ENCODE data around the gene ANKRD16. TPM values are rescaled to one million over a fixed set of nuclear protein-coding genes. Genes with fewer than 3 reads are reported as not detected.

The ANKRD16 gene
- total RNA-seq (2014; rRNA removed; shearing (Covaris generic)) (16.1 and 20.2 TPM in 2 replicates), polyA plus RNA-seq (2016; fragmentation: Nextera tagmentation; extraction: Ambion mirVana) (6.4 and 7.5 TPM in 2 replicates)
- long read RNA-seq, result 0 reads

- peak within 1 kb of the TSS; percentile 90 for H3K4me3 ChIP-seq
- H3K4me1 ChIP-seq (ENCODE audit: insufficient read depth), result peaks cover 13% of the 10 kb centered on the region
- Mint-ChIP-seq H3K4me3 (peak within 1 kb of the TSS; percentile 98), H3K9me3 (no peaks in the 10 kb centered on the region), H3K36me3 (ENCODE audit: low read depth) (peaks cover 41% of the 10 kb centered on the region), H3K4me1 (peaks cover 30% of the 10 kb centered on the region), H3K27ac (peak within 1 kb of the TSS; percentile 93), H3K27me3 (ENCODE audit: insufficient read depth, low read depth, poor library complexity) (peaks cover 7% of the 10 kb centered on the region)
- peaks cover 41% of the 10 kb centered on the region for H4K20me1 ChIP-seq (replicated peaks; ENCODE audit: insufficient read depth)
- H3F3A ChIP-seq (replicated peaks; ENCODE audit: low read depth), result peaks cover 3% of the 10 kb centered on the region; the same call in 1 of the 2 replicates
- peak within 1 kb of the TSS; percentile 94 for H2AFZ ChIP-seq
- TF ChIP-seq ZNF331 (CRISPR knock-in tag; IDR thresholded peaks at IDR 0.05; ENCODE audit: low read depth) (no peak), REST (IDR thresholded peaks at IDR 0.05; ENCODE audit: unreplicated experiment) (peak; percentile 3), ZNF114 (CRISPR knock-in tag; IDR thresholded peaks at IDR 0.05) (no peak), EZH2phosphoT487 (IDR thresholded peaks at IDR 0.05; ENCODE audit: unreplicated experiment) (no peak), JUNB (IDR thresholded peaks at IDR 0.05; ENCODE audit: unreplicated experiment) (no peak), NANOG (IDR thresholded peaks at IDR 0.05; ENCODE audit: borderline replicate concordance) (no peak), POLR2AphosphoS5 (IDR thresholded peaks at IDR 0.05; ENCODE audit: low read depth) (peak; percentile 94), ETS1 (IDR thresholded peaks at IDR 0.05) (peak; percentile 54), EZH2 (IDR thresholded peaks at IDR 0.05; ENCODE audit: low read depth, unreplicated experiment) (no peak), STAT1 (IDR thresholded peaks at IDR 0.05; ENCODE audit: unreplicated experiment) (no peak), CREB1 (CRISPR knock-in tag; IDR thresholded peaks at IDR 0.05; ENCODE audit: low read depth) (peak; percentile 87), ZNF462 (CRISPR knock-in tag; IDR thresholded peaks at IDR 0.05) (no peak)
- TF ChIP-seq, protein P1, sequence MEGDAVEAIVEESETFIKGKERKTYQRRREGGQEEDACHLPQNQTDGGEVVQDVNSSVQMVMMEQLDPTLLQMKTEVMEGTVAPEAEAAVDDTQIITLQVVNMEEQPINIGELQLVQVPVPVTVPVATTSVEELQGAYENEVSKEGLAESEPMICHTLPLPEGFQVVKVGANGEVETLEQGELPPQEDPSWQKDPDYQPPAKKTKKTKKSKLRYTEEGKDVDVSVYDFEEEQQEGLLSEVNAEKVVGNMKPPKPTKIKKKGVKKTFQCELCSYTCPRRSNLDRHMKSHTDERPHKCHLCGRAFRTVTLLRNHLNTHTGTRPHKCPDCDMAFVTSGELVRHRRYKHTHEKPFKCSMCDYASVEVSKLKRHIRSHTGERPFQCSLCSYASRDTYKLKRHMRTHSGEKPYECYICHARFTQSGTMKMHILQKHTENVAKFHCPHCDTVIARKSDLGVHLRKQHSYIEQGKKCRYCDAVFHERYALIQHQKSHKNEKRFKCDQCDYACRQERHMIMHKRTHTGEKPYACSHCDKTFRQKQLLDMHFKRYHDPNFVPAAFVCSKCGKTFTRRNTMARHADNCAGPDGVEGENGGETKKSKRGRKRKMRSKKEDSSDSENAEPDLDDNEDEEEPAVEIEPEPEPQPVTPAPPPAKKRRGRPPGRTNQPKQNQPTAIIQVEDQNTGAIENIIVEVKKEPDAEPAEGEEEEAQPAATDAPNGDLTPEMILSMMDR (conservative IDR thresholded peaks at IDR 0.05; ENCODE audit: low read depth in 2 of 2), result no peak
- DNase-seq (ENCODE audit: low spot score) (peak; percentile 99), ATAC-seq (peak; percentile 88)
- peaks cover 14% of the 10 kb centered on the region for H3K36me3 ChIP-seq (ENCODE audit: insufficient read depth)
- peak within 1 kb of the TSS; percentile 98 for H3K4me2 ChIP-seq
- peak within 1 kb of the TSS; percentile 66; the same call in 1 of the 2 replicates for H3K27ac ChIP-seq (ENCODE audit: low read depth)
- H3K9me2 ChIP-seq (ENCODE audit: insufficient read depth), result no peaks in the 10 kb centered on the region
- no peaks in the 10 kb centered on the region for H3K27me3 ChIP-seq (ENCODE audit: insufficient read depth)
- H3K79me2 ChIP-seq (replicated peaks; ENCODE audit: insufficient read depth), result peaks cover 61% of the 10 kb centered on the region
Measured at GRCh38 chr10:5889624-5890451, at the start of gene ANKRD16, which contains the start of gene FBH1. ANKRD16 (minus strand) TSS chr10:5889893; CDS start chr10:5889354, 539 bp downstream. FBH1 (plus strand) TSS chr10:5890243; CDS start chr10:5890346, 103 bp downstream.

Data from GM23338 (cell line).